Stimulated activated CD8-positive, alpha-beta memory T cell treated with anti-CD3 and anti-CD28 coated beads, Interleukin-7, amount 100 ng/mL, for 4 hours (primary cell): Measurements from ENCODE around the gene CRYZL1.
A peak's percentile ranks its signal among the peaks of the same experiment; 100 is the strongest.

ENCODE experiments used
- DNase-seq, 2 donors: peaks; one replicate each; pipeline ENCODE4 v3.0.0-alpha.2; 2020; ENCODE audit warnings: low read depth in 2 of 2

The CRYZL1 gene

GRCh38 chr21:33661146-33661545 lies 19.6 kb upstream of the CRYZL1 start:
- no peak for DNase-seq

DNA sequence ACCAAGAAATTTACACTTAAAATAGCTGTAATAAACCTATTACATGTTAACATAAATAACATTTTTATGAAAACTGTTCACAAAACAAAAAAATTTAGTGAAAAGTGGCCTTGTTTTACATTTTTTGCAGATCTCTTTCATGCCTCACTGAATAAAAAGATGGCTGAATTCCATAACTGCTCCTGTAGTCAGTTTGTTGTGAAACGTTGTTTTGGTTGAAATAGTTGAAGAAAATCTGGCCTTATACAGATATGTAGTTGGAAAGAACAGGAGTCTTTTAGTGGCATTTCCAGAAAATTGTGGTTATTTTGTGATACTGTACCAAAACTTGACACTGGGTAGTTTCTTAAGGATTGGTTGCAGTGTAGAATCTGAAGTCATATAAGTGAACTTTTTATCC lies 18.9 kb upstream of the CRYZL1 start:
- no peak for DNase-seq

DNA sequence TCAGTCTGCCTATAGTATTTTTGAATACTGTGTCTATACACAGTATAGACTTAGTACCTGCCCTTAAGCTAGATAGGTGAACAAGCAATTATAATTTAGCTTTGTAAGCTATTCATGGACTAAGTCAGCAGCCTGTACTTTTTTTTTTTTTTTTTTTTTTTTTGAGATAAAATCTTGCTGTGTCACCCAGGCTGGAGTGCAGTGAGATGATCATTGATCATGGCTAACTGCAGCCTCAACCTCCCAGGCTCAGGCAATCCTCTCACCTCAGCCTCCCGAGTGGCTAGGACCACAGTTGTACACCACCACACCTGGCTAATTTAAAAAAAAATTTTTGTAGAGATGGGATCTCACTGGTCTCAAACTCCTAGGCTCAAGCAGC lies 18.0 kb upstream of the CRYZL1 start:
- DNase-seq = no peak

- DNase-seq = no peak
These were observed 17.5 kb upstream of the CRYZL1 start for GRCh38 chr21:33658919-33659567.

DNA sequence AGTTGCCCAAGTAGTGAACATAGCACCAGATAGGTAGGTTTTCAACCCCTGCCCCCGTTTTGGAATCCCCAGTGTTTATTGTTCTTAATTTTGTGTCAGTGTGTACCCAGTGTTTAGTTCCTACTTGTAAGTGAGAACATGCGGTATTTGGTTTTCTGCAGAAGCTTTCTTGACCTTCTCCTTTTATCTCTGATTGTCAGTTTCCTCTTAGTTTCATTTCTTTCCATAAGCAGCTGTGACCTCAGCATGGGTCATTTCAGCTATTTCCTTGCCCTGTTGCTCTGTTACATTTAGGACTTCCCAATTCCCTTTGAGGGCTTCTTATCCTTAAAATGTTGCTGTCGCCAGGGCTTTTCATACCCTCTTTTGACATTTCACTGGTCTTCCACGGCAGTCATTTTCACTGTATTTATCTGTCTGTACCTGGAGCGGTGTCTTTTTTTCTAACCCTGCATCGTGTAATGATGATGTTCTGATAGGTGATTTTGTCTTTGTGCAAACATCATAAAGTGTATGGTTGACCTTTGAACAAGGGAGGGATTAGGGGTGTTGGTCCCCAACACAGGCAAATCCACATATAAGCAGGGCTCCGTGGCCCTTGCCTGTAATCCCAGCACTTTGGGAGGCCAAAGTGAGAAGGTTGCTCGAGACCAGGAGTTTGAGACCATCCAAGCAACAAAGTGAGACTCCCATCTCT lies 15.7 kb upstream of the CRYZL1 start:
- no peak for DNase-seq

- DNase-seq = no peak
These were observed 14.2 kb upstream of the CRYZL1 start for GRCh38 chr21:33655588-33656221.

DNA sequence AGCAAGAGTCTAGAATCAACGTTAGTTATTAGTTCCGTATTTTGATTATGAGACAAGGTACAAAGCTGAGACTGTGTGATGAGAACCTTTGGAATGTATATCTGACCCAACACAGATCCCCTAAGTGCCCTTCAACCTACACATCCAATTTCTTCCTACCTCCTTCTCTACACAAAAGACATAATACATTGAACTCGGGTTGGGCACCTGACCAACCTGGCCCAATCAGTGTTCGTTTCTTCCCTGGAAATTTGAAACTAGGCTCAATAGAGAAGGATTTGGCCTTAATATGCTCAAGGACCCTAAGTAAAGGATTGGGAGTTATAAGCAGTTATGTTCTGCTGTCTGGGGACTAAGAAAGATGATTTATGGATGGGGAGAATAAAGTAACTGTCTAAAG lies 12.9 kb upstream of the CRYZL1 start:
- DNase-seq = no peak

GRCh38 chr21:33651965-33652680 lies 10.6 kb upstream of the CRYZL1 start:
- no peak for DNase-seq

- DNase-seq = no peak
These were observed 9.5 kb upstream of the CRYZL1 start for GRCh38 chr21:33650929-33651509.

- no peak for DNase-seq
These were observed 8.7 kb upstream of the CRYZL1 start for GRCh38 chr21:33650230-33650629.

DNA sequence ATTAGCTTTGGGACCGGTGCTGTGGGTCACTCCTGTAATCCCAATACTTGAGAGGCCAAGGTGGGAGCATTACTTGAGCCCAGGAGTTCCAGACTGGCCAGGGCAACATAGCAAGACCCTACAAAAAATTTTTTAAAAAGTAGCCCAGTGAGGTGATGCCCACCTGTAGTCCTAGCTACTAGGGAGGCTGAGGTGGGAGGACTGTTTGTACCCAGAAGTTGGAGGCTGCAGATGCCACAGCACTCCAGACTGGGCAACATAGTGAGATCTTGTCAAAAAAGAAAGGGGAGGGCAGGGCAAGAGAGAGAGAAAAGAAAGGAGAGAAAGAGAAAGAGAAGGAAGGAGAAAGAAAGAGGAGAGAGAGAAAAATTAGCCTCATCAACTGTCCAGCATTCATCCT lies 7.0 kb upstream of the CRYZL1 start:
- no peak for DNase-seq

DNA sequence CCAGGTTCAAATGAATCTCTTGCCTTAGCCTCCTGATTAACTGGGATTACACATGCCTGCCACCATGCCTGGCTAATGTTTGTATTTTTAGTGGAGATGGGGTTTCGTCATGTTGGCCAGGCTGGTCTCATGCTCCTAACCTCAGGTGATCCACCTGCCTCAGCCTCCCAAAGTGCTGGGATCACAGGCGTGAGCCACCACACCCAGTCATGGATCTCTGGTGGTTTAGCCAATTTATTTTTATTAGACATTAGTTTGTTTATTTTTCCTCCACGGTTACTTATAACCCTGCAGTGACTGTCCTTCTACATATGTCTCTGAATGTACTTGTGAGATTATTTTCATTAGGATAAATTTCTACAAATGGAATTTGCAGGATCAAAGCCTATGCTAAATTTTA lies 6.0 kb upstream of the CRYZL1 start:
- DNase-seq = no peak

DNA sequence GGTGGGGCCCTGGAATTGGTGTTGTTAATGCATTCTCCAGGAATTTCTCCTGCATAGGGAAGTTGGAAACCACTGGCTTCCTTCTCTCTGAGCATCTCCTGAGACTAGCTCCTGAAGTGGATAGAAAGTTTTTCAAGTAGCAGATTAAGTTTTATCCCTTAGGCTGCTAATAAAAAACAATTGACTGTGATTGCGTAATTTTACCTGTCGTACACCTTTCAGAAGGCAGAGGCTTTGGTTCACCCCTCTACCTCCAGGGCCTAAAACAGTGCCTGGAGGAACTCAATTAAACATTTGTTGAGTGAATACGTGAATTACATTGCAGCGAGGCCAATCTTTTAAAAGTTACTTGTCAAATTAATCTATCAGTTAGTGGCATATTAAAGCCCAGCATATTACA lies 4.2 kb upstream of the CRYZL1 start:
- no peak for DNase-seq

GRCh38 chr21:33644383-33645074 lies 3.0 kb upstream of the CRYZL1 start:
- no peak for DNase-seq

DNA sequence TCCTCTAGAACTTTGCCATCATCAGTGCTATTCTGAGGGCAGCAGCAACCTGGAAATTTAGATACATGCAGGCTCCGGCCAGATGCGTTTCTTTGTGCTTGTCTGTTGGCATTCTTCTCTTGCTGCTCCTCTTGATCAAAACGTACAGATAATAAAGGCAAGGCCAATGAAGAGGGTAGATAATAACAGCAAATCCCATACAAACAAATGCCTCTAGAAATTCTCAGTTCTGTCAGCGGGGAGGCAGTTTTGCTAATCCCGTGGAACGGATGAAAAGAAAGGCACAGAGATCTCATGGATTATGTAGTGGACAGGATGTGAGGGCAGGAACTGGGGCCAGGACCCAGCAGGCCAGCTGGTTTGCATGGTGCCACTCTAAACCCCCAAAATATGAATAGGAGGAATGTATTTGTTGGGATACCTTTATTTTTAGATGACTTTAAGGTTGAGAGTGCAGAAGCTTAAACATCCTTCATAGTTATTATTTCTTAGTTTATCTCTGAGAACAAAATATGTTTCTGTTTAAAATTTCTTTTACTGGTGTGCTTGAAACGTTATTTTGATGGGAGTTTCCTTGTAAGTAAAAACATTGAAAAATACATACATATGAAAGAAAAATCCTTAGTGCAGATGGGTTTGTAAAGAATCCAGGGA lies 2.2 kb upstream of the CRYZL1 start:
- no peak for DNase-seq

DNA sequence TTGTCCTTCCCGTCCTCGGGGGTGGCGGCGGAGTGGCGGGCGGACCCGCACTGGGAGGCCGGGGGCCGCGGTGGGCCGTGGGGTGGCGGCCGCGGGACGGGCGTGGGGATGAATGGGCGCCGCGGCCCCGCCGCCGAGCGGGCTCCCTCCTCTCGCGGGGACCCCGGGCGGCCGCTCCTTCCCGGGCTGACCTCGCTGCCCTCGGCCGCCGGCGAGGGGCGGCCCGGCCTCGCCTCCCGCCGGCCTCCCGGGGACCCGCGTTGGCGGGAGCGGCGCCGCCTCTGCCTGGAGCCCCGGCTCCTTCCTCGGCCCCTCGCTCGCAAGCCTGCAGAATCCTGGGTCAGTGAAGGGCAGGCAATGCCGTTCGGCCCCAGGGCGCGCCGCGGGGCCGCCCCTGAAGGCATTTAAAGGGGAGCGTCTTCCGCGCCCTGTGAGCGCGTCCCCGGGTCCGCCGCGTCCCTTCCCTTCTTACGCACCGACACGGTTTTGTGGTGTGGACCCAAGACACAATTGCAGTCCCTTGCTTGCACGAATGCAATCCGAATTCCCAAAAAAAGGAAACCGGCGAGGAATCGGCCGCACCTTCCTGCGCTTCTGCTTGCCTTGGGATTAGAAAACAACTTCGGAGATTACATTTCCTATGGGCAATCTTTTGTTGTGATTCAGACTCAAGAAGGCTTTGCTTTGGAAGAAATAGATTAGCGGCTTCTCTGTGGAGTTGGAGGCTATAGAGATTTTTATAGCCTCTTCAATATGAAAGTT lies 1.5 kb upstream of the CRYZL1 start:
- DNase-seq = peak in 1 of 2 donors; percentile 1

- peak; percentile 100 for DNase-seq
These were observed 720 bp upstream of the CRYZL1 start, which contains the start of gene ITSN1 for GRCh38 chr21:33642027-33642895. ITSN1 (plus strand) TSS chr21:33642501; CDS start chr21:33718829, 76,328 bp downstream.

GRCh38 chr21:33640697-33641351 lies 717 bp downstream of the CRYZL1 start:
- DNase-seq = no peak

DNA sequence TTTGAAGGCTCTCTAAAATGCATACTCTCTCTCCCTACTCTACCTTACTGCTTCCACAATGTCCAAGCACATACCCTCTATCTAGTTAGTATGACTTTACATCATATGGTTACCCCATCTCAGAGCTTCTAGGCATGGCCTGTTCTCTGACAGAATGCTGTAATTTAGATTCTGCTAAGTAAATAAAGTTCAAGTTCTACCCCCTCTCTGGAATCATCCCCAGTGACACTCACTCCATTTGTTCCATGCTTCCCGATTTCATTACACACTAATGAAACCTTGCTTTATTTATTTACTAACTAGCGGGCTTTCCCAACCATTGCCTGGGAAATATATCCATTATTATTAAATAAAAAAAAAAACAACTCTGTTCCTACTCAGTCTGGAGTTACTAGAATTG lies 7.3 kb downstream of the CRYZL1 start:
- DNase-seq = no peak
